GM19351 (cell line): ENCODE results near the gene VPS37B.
"Not testable (repeated sequence)": the region's sequence is repeated elsewhere in the genome, so short reads cannot be mapped to it uniquely, and the experiment has no call there.

Experiments used
- ATAC-seq: cut with Tn5 transposase; IDR thresholded peaks from one replicate; pipeline ENCODE4 v1.9.1; 2021; ENCODE audit warnings: mild to moderate bottlenecking, moderate library complexity; ENCODE audit not compliant: unreplicated experiment

The VPS37B gene, protein sequence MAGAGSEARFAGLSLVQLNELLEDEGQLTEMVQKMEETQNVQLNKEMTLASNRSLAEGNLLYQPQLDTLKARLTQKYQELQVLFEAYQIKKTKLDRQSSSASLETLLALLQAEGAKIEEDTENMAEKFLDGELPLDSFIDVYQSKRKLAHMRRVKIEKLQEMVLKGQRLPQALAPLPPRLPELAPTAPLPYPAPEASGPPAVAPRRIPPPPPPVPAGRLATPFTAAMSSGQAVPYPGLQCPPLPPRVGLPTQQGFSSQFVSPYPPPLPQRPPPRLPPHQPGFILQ

DNA sequence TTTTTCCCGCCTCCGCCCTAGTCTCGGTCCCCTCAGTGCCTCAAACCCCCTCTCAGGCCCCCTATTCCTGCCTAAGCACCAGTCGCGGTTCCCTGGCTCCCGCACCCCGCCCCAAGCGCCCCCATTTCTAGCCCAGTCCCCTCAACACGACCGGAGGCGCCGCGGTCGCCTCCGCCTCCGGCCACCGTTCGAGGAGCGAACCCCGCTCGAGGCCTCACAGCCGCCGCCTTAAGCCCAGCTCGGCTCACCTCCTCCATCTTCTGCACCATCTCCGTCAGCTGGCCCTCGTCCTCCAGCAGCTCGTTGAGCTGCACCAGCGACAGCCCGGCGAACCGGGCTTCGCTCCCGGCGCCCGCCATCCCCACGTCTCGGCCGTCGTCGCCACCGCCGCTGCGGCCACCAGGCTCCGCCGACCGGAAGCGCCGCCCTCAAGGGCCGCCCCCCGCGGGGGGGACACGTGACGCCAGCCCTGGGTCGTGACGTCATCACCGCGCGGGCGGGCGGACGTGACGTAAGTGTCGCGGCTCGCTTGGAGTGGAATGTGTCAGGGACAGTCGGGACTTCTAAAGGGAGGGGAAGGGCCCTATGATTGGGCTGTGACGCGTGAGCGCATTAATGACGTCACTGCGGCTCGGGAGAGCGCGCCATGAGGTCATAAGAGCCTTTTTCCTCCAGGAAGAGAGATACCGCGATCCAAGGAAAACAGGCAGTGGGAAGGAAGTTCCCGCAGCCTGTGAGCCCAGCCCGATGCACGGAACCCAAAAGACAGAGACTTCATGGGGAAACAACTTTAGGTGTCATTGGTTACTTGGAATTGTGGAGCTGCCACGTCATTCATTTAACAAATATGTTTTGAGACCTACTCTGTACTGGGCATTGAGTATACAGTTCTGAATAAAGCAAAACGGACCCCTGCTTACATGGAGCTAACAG, at the start of gene VPS37B:
Gene VPS37B (minus strand): TSS at position 421 of the 933 bp plus-strand sequence. CDS start 62 bp downstream, at position 359.
- peak; percentile 60 for ATAC-seq

- ATAC-seq: no peak
Observed at GRCh38 chr12:122944605-122945592, 49.0 kb upstream of the VPS37B start.

DNA sequence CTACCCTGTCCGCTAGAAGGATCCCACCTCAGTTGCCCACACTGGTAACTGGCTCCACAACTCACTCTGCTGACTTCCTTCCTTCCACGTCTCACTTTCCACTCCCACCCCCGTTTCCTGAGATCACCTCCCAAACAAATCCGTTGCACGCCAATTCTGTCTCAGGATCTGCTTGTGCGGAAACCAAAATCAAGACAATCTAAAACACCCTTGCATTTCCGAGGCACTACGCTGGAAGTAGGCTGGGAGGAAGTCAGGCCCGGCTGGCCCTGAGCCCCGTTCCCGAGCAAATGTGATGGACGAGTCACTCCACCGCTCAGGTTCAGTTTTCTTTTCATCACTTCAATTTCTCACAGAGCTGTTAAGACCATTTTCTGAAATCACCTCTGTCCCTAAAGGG, 47.3 kb upstream of the VPS37B start:
- no peak for ATAC-seq

DNA sequence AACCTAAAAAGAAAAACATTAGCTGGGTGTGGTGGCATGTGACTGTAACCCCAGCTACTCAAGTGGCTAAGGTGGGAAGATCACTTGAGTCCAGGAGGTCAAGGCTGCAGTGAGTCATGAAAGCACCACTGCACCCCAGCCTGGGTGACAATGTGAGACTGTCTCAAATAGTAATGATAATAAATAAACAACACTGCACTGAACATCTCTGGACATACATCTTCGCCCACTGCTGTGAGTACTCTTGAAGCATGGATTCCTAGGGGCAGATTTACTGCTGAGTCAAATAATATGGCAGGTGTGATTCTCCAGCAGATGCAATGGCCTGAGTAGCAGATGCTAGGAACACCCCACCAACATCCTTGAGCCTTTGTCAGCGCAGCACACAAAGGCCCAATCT, 46.7 kb upstream of the VPS37B start:
- ATAC-seq: no peak

DNA sequence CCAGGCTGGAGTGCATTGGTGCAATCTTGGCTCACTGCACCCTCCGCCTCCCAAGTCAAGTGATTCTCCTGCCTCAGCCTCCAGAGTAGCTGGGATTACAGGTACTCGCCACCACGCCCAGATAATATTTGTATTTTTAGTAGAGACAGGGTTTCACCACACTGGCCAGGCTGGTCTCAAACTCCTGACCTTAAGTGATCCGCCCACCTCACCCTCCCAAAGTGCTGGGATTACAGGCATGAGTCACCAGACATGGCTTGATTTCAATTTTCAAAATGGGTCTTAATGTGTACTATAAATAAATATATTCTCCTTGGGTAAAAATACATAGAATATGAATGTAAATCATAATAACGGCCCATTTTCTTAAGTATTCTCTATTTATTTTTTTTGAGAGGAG, 45.4 kb upstream of the VPS37B start:
- not testable (repeated sequence) for ATAC-seq

GRCh38 chr12:122939125-122939524, 43.2 kb upstream of the VPS37B start:
- ATAC-seq: no peak

DNA sequence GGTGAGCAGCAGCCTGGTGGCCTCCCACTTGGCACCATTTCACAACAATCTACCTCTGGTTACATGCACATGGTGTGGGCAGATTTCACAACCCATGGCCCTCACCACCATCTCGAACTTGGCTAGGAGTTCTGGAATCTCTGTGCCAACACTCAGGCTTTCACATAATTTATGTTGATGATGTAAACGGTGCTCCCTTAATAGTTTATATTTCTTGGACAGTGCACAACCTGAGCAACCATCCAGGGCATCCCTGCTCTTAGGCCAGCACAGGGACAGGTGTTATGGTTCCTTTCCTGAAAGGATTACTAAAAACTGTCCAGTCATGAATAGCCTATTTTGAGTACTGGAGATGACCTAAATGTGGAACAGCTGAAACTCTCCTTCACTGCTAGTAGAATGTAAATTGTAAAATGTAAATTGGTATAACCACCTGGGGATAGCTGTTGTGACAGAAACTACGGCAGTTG, 41.7 kb upstream of the VPS37B start:
- ATAC-seq: no peak

- no peak for ATAC-seq
Observed at GRCh38 chr12:122935318-122935717, 39.4 kb upstream of the VPS37B start.

GRCh38 chr12:122934722-122935121, 38.8 kb upstream of the VPS37B start:
- no peak for ATAC-seq

DNA sequence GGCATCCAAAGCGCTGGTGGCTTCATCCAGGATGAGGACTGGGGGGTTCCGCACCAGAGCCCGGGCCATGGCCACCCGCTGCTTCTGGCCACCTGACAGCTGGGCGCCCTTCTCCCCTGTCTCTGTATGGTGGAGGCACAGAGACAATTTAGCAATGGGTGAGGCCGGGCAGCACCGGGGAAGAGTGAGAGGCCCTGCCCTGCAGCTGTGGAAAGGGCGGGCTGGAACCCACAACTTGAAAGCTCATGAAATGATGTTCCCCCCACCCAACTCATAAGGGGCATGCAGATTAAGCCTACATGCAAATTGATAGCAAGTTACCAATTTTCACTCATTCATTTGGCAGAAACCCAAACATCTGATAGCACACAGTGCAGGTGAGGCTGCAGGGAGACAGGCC, 36.3 kb upstream of the VPS37B start:
- no peak for ATAC-seq

- ATAC-seq: no peak
Observed at GRCh38 chr12:122929812-122930211, 33.9 kb upstream of the VPS37B start.

DNA sequence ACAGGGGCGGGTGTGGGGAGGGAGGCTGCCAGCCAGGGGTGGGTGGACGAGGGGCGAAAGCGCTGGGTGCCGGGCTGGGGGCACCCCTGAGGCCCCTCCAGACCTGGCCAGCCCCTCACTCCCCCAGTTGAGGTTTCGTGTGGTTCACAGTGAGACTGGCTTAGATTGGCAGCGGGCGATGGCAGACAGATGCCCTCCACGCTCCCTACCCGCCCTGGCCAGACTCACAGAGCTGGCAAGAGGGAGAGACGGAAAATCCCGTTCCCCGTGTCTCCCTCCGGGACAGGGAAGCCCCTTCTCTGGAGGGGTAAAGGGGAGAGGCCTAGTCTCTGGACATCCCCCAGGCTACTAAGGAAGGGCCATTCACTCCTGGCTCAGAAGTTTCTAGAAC, 33.2 kb upstream of the VPS37B start:
- no peak for ATAC-seq

- ATAC-seq: no peak
Observed at GRCh38 chr12:122928404-122929147, 32.7 kb upstream of the VPS37B start.

- ATAC-seq: no peak
Observed at GRCh38 chr12:122927756-122928403, 32.0 kb upstream of the VPS37B start.

- no peak for ATAC-seq
Observed at GRCh38 chr12:122921917-122922316, 26.0 kb upstream of the VPS37B start.

DNA sequence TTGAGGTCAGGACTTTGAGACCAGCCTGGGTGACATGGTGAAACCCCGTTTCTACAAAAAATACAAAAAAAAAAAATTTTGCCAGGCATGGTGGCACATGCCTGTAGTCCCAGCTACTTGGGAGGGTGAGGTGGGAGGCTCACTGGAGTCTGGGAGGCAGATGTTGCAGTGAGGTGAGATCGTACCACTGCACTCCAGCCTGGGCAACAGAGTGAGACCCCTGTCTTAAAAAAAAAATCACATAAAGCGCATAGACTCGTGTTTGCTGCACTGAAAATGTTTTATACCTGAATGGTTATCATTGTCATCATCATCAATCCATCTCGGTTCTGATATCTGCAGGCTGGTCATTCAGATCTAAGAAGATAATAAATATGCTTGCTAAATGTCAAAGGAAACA, 24.8 kb upstream of the VPS37B start:
- ATAC-seq: no peak

- ATAC-seq: no peak
Observed at GRCh38 chr12:122918827-122919226, 22.9 kb upstream of the VPS37B start.

DNA sequence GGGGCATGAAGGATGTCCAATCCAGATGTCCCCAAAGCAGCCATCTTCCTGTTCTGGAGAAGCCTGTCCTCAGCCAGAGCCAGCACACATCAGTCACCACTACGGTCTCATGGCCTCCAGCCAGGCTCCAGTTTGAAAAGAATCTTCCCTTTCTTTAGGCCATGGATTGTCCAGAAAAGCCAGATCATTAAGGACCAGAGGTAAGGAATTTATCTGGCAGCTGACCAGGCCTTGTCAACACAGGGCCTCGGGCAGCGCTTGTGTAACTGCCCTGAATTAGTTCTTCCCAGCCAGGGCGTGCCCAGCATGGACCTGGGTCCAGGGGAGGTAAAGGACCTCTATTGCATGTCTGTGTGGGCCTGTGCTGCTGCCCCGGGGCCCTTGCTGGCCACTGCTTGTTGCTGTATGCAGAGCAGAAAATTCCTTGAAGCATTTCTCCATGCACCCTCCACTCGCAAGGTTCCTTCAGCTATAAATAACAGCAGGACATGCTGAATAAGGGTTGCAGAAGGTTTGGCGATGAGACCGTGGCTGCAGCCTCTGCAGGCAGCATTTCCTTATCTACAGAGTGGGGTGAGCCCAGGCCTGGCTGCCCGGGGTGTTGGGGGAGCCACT, 21.7 kb upstream of the VPS37B start:
- no peak for ATAC-seq
